ENCODE measurements around the gene ATR. TPM values are rescaled to one million over a fixed set of nuclear protein-coding genes. Genes with fewer than 3 reads are reported as not detected.

ATR gene
- polyA plus RNA-seq, 1 experiment, result 6.0 TPM

- TF ChIP-seq CTCF (IDR thresholded peaks at IDR 0.05; ENCODE audit: insufficient read depth, low read depth, low read length), result no peak
- no peaks in the 10 kb centered on the region for H3K27me3 ChIP-seq (ENCODE audit: control insufficient read depth, insufficient read depth, low read length)
- CTCF ChIA-PET, result no interaction called here
- H3K36me3 ChIP-seq (ENCODE audit: control insufficient read depth, insufficient read depth, low read length), result peaks cover 2% of the 10 kb centered on the region; the same call in 1 of the 2 replicates
- no peak overlapping the region for H3K4me3 ChIP-seq (ENCODE audit: low read depth, low read length)
- POLR2A ChIA-PET, result no interaction called here
- DNase-seq (ENCODE audit: low read depth), result no peak
Measured at GRCh38 chr3:142549986-142550385, 28.5 kb downstream of the ATR start.

- ChIA-PET CTCF (no interaction called here), POLR2A (no interaction called here)
- no peaks in the 10 kb centered on the region for H3K27me3 ChIP-seq (ENCODE audit: control insufficient read depth, insufficient read depth, low read length)
- no peak for DNase-seq (ENCODE audit: low read depth)
- H3K4me3 ChIP-seq (ENCODE audit: low read depth, low read length), result no peak overlapping the region
- no peaks in the 10 kb centered on the region for H3K36me3 ChIP-seq (ENCODE audit: control insufficient read depth, insufficient read depth, low read length)
- TF ChIP-seq CTCF (IDR thresholded peaks at IDR 0.05; ENCODE audit: insufficient read depth, low read depth, low read length), result no peak
Measured at GRCh38 chr3:142543307-142543706, 35.2 kb downstream of the ATR start.

GRCh38 chr3:142542054-142542453, 36.5 kb downstream of the ATR start:
- Histone ChIP-seq H3K27me3 (ENCODE audit: control insufficient read depth, insufficient read depth, low read length) (no peaks in the 10 kb centered on the region), H3K36me3 (ENCODE audit: control insufficient read depth, insufficient read depth, low read length) (no peaks in the 10 kb centered on the region), H3K4me3 (ENCODE audit: low read depth, low read length) (no peak overlapping the region)
- no peak for TF ChIP-seq CTCF (IDR thresholded peaks at IDR 0.05; ENCODE audit: insufficient read depth, low read depth, low read length)
- CTCF ChIA-PET, result no interaction called here
- DNase-seq (ENCODE audit: low read depth), result no peak
- POLR2A ChIA-PET, result no interaction called here

- no peak overlapping the region for H3K4me3 ChIP-seq (ENCODE audit: low read depth, low read length)
- ChIA-PET POLR2A (no interaction called here), CTCF (no interaction called here)
- no peak for DNase-seq (ENCODE audit: low read depth)
- TF ChIP-seq CTCF (IDR thresholded peaks at IDR 0.05; ENCODE audit: insufficient read depth, low read depth, low read length), result no peak
- no peaks in the 10 kb centered on the region for H3K27me3 ChIP-seq (ENCODE audit: control insufficient read depth, insufficient read depth, low read length)
- H3K36me3 ChIP-seq (ENCODE audit: control insufficient read depth, insufficient read depth, low read length), result peaks cover 5% of the 10 kb centered on the region
Measured at GRCh38 chr3:142536519-142536918, 42.0 kb downstream of the ATR start.

GRCh38 chr3:142534543-142534942, 44.0 kb downstream of the ATR start:
- Histone ChIP-seq H3K36me3 (ENCODE audit: control insufficient read depth, insufficient read depth, low read length) (peaks cover 5% of the 10 kb centered on the region), H3K27me3 (ENCODE audit: control insufficient read depth, insufficient read depth, low read length) (no peaks in the 10 kb centered on the region), H3K4me3 (ENCODE audit: low read depth, low read length) (no peak overlapping the region)
- POLR2A ChIA-PET, result no interaction called here
- CTCF ChIA-PET, result no interaction called here
- no peak for TF ChIP-seq CTCF (IDR thresholded peaks at IDR 0.05; ENCODE audit: insufficient read depth, low read depth, low read length)
- DNase-seq (ENCODE audit: low read depth), result no peak

Data from BJ (cell line).